Cardiac muscle cell (in vitro differentiated cells and primary cell): ENCODE results near the gene CIB1. TPM values are rescaled to one million over a fixed set of nuclear protein-coding genes. Genes with fewer than 3 reads are reported as not detected.

Experiments
- DNase-seq, 2 donors: peaks; one replicate each; pipeline versions ENCODE4 v3.0.0 to v3.0.0-alpha.2; 2010 to 2017; ENCODE audit warnings: low read depth in 1 of 2, low spot score in 1 of 2
- H3K27ac ChIP-seq: fragments of 200-600 bp; sonication (generic); 2 replicates; pipeline ENCODE4 v1.5.1; 2016
- H3K27me3 ChIP-seq: fragments of 200-600 bp; sonication (generic); 2 replicates; pipeline ENCODE4 v1.6.0; 2016; ENCODE audit warnings: control low read depth
- H3K36me3 ChIP-seq: fragments of 200-600 bp; sonication (generic); 2 replicates; pipeline ENCODE4 v1.5.1; 2016; ENCODE audit warnings: control low read depth
- H3K4me1 ChIP-seq: fragments of 200-600 bp; sonication (generic); 2 replicates; pipeline ENCODE4 v1.8.1; 2017; ENCODE audit warnings: low read depth, mild to moderate bottlenecking, mixed run types
- H3K4me3 ChIP-seq: fragments of 200-600 bp; sonication (generic); 2 replicates; pipeline ENCODE4 v1.5.1; 2016; ENCODE audit warnings: mild to moderate bottlenecking
- H3K9me3 ChIP-seq: fragments of 200-600 bp; sonication (generic); 2 replicates; pipeline ENCODE4 v1.5.1; 2017; ENCODE audit warnings: low read depth, mild to moderate bottlenecking, control low read depth
- polyA plus RNA-seq: library from polyadenylated mRNA; unstranded; fragments of >200 nt; fragmentation: Nextera tagmentation; extraction: Ambion mirVana; gene quantifications from 2 replicates; pipeline ENCODE4 v1.2.1, GENCODE V29; 2016
- total RNA-seq: library from RNA; depleted of rRNA; stranded (reverse); fragments of >200 nt; gene quantifications from 2 replicates; pipeline ENCODE4 v1.2.3, GENCODE V29; 2016
- TF ChIP-seq, protein P1 (sequence below): IDR thresholded peaks from 2 replicates; pipeline ENCODE4 v1.5.1; 2012; ENCODE audit warnings: low read depth, mild to moderate bottlenecking, low read length

Gene CIB1
- total and polyA plus RNA-seq, 2 experiments from 2014 or later, result 18.1 to 91.6 TPM

DNA sequence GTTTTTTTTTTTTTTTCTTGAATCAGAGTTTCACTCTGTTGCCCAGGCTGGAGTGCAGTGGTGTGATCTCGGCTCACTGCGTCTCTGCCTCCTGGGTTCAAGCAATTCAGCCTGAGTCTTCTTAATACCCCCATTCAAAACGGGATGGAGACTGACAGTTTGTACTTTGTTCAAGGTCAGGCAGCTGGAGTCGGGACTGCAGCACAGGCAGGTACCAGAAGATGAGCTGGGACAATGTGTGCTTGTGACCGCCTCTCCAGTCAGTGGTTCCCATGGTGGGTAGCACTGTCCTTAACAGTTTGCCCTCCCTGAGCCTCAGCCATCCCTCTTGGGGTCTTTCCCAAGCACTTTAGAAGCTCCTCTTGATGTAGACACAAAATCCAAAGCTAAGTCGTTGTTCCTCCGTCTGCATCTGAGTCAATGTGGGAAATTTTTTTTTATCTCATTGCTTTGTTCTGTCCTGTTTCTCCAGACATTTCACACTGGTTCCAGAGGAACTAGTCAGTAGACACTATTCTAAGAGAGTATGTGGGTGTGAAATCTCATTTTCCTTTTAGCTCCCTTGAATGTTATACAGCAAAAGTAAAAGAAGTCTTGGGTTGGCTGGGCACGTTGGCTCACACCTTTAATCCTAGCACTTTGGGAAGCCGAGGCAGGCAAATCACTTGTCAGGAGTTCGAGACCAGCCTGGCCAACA, 10.3 kb upstream of the CIB1 start:
- Histone ChIP-seq H3K36me3 (peaks cover 3% of the 10 kb centered on the region), H3K4me1 (peaks cover 5% of the 10 kb centered on the region), H3K4me3 (no peak overlapping the region), H3K27me3 (no peaks in the 10 kb centered on the region), H3K9me3 (no peaks in the 10 kb centered on the region), H3K27ac (no peak overlapping the region)
- no peak for DNase-seq
- TF ChIP-seq, protein P1, sequence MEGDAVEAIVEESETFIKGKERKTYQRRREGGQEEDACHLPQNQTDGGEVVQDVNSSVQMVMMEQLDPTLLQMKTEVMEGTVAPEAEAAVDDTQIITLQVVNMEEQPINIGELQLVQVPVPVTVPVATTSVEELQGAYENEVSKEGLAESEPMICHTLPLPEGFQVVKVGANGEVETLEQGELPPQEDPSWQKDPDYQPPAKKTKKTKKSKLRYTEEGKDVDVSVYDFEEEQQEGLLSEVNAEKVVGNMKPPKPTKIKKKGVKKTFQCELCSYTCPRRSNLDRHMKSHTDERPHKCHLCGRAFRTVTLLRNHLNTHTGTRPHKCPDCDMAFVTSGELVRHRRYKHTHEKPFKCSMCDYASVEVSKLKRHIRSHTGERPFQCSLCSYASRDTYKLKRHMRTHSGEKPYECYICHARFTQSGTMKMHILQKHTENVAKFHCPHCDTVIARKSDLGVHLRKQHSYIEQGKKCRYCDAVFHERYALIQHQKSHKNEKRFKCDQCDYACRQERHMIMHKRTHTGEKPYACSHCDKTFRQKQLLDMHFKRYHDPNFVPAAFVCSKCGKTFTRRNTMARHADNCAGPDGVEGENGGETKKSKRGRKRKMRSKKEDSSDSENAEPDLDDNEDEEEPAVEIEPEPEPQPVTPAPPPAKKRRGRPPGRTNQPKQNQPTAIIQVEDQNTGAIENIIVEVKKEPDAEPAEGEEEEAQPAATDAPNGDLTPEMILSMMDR, result no peak

DNA sequence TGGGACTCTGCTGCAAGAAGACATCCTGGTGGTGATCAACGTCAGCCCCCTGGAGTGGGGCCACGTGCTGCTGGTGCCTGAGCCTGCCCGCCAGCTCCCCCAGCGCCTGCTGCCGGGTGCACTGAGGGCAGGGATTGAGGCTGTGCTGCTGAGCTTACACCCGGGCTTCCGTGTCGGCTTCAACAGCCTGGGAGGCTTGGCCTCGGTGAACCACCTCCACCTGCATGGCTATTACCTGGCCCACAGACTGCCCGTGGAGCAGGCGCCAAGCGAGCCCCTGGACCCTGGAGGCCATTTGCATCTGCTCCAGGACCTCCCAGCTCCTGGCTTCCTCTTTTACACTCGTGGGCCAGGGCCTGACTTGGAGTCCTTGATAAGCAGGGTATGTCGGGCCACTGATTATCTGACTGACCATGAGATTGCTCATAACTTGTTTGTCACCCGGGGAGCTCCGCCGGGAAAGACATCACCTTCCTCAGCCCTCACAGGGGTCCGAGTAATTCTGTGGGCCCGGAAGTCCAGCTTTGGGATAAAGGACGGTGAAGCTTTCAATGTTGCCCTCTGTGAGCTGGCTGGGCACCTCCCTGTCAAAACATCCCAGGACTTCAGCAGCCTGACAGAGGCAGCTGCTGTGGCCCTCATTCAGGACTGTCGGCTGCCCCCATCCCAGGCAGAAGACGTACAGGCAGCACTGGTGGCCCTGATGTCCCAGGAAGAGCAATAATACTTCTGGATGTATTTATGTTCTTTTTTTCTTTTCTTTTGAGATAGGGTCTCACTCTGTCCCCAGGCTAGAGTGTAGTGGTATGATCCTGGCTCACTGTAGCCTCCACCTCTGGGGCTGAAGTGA, 7.8 kb upstream of the CIB1 start:
- Histone ChIP-seq H3K27me3 (no peaks in the 10 kb centered on the region), H3K27ac (peak overlapping the region; percentile 21), H3K36me3 (peaks cover 8% of the 10 kb centered on the region), H3K4me1 (no peaks in the 10 kb centered on the region), H3K9me3 (no peaks in the 10 kb centered on the region), H3K4me3 (no peak overlapping the region)
- TF ChIP-seq, protein P1, result no peak
- no peak for DNase-seq

DNA sequence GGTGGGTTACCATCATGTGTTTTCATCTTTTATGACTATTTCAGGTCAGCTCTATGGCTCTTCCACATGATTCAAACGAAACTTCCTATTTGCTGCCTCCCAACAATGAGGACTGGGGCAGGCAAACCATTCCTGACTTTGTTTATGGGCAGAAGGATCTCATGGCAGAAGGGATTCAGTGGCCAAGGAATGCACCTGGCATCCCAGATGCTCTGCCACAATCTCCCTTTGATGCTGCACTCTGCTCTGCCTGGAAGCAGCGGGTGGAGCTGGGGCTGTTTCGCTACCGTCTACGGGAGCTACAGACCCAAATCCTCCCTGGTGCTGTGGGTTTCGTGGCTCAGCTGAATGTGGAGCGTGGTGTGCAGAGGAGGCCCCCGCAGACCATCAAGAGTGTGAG, 7.1 kb upstream of the CIB1 start:
- Histone ChIP-seq H3K27ac (no peak overlapping the region), H3K36me3 (peaks cover 8% of the 10 kb centered on the region), H3K4me1 (no peaks in the 10 kb centered on the region), H3K4me3 (no peak overlapping the region), H3K27me3 (no peaks in the 10 kb centered on the region), H3K9me3 (no peaks in the 10 kb centered on the region)
- DNase-seq, result no peak
- TF ChIP-seq, protein P1, result no peak

DNA sequence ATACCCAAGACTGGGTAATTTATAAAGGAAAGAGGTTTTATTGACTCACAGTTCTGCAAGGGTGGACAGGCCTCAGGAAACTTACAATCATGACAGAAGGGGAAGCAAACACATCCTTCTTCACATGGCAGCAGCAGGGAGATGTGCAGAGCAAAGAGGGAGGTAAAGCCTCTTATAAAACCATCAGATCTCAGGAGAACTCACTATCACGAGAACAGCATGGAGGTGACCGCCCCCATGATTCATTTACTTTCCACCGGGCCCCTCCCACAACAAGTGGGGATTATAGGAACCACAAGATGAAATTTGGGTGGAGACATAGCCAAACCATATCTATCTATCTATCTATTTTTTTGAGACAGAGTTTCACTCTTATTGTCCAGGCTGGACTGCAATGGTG, 5.6 kb upstream of the CIB1 start:
- no peaks in the 10 kb centered on the region for H3K9me3 ChIP-seq
- H3K4me3 ChIP-seq, result no peak overlapping the region
- TF ChIP-seq, protein P1, result no peak
- no peak overlapping the region for H3K27ac ChIP-seq
- peaks cover 6% of the 10 kb centered on the region for H3K4me1 ChIP-seq
- H3K27me3 ChIP-seq, result no peaks in the 10 kb centered on the region
- H3K36me3 ChIP-seq, result peaks cover 8% of the 10 kb centered on the region
- DNase-seq, result no peak

DNA sequence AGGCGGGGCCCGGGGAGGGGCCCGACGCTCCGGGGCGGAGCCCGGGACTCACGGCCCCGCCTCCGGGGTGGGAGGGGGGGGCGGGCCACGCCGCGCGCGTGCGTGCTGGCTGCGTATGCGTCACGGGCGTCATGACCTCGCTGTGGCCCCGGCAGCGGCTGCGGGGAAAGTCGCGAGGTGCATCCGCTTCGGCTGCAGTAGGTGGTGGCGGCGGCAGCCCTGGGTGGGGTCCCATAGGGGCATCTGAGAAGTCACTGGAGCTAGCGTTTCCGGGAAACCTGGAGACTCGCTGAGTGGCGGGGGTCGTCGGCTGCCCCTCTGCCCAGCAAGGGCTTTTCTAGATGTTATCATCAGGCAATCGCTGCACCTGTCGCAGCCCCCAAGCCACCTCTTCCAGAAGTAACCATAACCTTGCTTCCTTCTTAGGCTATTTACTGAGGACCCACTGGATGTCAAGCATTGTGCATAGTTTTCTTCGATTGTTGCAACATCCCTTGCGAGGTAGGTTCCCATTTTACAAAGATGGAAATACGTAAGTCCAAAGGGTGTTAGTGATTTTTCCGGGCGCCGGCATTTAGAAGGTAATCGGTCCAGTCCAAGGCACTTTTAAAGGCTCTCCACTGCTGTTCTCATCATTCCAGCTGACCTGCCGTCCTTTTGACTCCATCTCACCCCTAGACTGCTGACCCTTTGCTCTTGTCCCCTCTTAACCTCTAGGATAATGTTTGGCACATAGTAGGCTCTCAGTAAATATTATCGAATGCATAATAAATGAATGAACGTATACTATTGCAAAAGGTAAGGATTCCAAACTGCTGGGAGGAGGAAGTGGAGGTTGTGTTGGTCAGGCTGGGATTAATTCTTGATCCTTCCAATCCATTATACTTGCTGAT, 601 bp upstream of the CIB1 start, which contains the start of gene GDPGP1:
Gene GDPGP1 (plus strand): TSS at position 114 of the 893 bp plus-strand sequence. CDS start 6,700 bp downstream, outside the sequence.
- Histone ChIP-seq H3K36me3 (peaks cover 5% of the 10 kb centered on the region), H3K9me3 (no peaks in the 10 kb centered on the region), H3K4me3 (peak within 1 kb of the TSS; percentile 65), H3K27me3 (no peaks in the 10 kb centered on the region), H3K4me1 (peaks cover 6% of the 10 kb centered on the region), H3K27ac (peak within 1 kb of the TSS; percentile 57)
- DNase-seq, result peak in 1 of 2 donors; percentile 25
- TF ChIP-seq, protein P1, result no peak
